ACC112 (cell line): ENCODE data around the gene PECR.

ENCODE experiments used
- H2AFZ ChIP-seq: fragments of 200-600 bp; sonication (generic); one replicate; pipeline ENCODE4 v1.6.0; 2017; ENCODE audit warnings: antibody characterized with exemption, low read length; ENCODE audit not compliant: unreplicated experiment
- H3K27ac ChIP-seq: fragments of 200-600 bp; sonication (generic); 2 replicates; pipeline ENCODE4 v1.5.1; 2014; ENCODE audit warnings: low read depth, mild to moderate bottlenecking, antibody characterized with exemption, low read length, moderate library complexity
- H3K27me3 ChIP-seq: fragments of 200-600 bp; sonication (generic); 2 replicates; pipeline ENCODE4 v1.6.1; 2014; ENCODE audit warnings: mild to moderate bottlenecking, antibody characterized with exemption, low read length, moderate library complexity, mixed read lengths; ENCODE audit not compliant: insufficient read depth
- H3K36me3 ChIP-seq: fragments of 200-600 bp; sonication (generic); 2 replicates; pipeline ENCODE4 v1.6.1; 2016; ENCODE audit warnings: mild to moderate bottlenecking, antibody characterized with exemption, low read length, moderate library complexity, mixed read lengths; ENCODE audit not compliant: insufficient read depth
- H3K4me1 ChIP-seq: fragments of 200-600 bp; sonication (generic); one replicate; pipeline ENCODE4 v1.6.1; 2016; ENCODE audit warnings: low read length, mixed read lengths; ENCODE audit not compliant: insufficient read depth, unreplicated experiment, control insufficient read depth
- H3K4me3 ChIP-seq: fragments of 200-600 bp; sonication (generic); 2 replicates; pipeline ENCODE4 v1.5.1; 2014; ENCODE audit warnings: mild to moderate bottlenecking, low read depth, low read length
- H3K79me2 ChIP-seq: fragments of 200-600 bp; sonication (generic); one replicate; pipeline ENCODE4 v1.6.0; 2016; ENCODE audit warnings: low read length; ENCODE audit not compliant: control insufficient read depth, unreplicated experiment, insufficient read depth

Gene PECR

DNA sequence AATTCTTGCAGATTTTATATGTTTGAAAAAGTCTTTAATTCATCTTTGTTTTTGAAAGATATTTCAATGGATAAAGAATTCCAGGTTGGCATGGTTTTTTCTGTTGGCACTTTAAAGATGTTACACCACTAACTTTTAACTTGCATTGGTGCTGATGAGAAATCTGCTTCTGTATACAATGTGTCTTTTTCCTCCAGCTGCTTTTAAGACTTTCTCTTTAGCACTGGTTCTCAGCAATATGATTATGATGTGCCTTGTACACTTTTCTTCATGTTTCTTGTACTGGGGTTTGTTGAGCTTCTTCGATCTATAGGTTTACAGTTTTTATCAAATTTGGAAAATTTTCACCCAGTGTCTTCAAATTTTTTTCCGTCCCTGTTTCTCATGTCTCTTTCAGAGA lies 29.2 kb downstream of the PECR start:
- H3K27ac ChIP-seq = no peak overlapping the region
- H3K36me3 ChIP-seq = no peaks in the 10 kb centered on the region
- no peaks in the 10 kb centered on the region for H3K79me2 ChIP-seq
- H3K27me3 ChIP-seq = no peaks in the 10 kb centered on the region
- H3K4me3 ChIP-seq = no peak overlapping the region
- H2AFZ ChIP-seq = no peak overlapping the region
- H3K4me1 ChIP-seq = no peaks in the 10 kb centered on the region

DNA sequence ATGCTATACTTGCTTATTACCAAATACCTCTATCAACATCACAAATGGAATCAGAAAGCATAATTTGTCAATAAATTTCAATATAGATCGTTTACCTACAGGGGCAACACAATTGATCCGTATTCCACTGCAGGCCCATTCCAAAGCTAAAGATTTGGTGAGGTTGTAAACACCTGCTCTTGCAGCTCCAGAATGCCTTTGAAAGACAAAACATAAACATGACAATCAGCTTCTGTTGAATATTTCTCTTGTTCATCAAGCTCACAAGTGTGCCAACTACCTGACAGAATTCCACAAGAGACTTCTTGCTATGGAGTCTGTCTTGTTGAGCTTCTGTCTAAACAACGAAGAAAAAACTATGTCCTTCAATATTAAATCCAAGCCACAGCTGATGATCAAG lies 30.3 kb downstream of the PECR start:
- no peak overlapping the region for H2AFZ ChIP-seq
- H3K4me3 ChIP-seq = no peak overlapping the region
- H3K79me2 ChIP-seq = no peaks in the 10 kb centered on the region
- H3K36me3 ChIP-seq = no peaks in the 10 kb centered on the region
- no peaks in the 10 kb centered on the region for H3K27me3 ChIP-seq
- H3K27ac ChIP-seq = no peak overlapping the region
- no peaks in the 10 kb centered on the region for H3K4me1 ChIP-seq

DNA sequence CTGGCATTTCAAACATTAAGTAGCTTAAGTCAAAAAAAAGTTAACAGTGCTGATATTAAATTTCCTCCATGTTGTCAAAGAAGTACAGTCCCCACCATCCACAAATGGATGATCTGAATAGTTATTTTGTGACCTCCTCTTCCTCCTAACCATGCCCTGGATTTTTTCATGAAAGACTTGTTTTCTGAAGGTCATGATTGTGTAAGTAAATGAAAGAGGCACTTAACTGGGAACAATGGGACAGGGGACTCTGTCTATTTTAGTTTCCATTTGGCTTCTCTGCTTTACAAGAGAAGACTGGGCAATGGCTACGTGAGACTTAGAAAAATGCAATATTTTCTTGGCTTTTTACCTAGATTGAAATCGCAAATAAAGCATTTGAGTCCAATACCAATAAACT lies 32.2 kb downstream of the PECR start:
- no peak overlapping the region for H3K27ac ChIP-seq
- H3K27me3 ChIP-seq = no peaks in the 10 kb centered on the region
- H3K4me1 ChIP-seq = no peaks in the 10 kb centered on the region
- no peak overlapping the region for H2AFZ ChIP-seq
- H3K4me3 ChIP-seq = no peak overlapping the region
- no peaks in the 10 kb centered on the region for H3K79me2 ChIP-seq
- no peaks in the 10 kb centered on the region for H3K36me3 ChIP-seq

DNA sequence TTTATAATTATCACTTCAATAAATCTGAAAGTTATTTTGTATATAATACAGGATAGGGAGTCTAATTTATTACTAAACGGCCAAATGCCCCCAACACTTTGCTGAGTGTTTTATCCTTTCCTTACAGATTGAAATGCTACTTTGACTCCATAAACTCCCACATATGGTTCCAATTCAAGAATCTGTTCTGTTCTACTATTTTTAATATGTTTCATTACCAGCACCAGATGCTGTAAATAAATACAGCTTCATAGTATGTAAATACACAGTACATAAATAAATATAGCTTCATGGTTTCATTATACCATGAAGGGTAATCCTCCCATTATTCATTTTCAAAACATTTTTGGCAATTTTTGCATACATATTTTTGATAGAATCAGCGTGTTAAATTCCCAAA lies 34.2 kb downstream of the PECR start:
- Histone ChIP-seq H2AFZ (no peak overlapping the region), H3K4me3 (no peak overlapping the region), H3K27me3 (no peaks in the 10 kb centered on the region), H3K36me3 (no peaks in the 10 kb centered on the region), H3K4me1 (no peaks in the 10 kb centered on the region), H3K27ac (no peak overlapping the region), H3K79me2 (no peaks in the 10 kb centered on the region)

DNA sequence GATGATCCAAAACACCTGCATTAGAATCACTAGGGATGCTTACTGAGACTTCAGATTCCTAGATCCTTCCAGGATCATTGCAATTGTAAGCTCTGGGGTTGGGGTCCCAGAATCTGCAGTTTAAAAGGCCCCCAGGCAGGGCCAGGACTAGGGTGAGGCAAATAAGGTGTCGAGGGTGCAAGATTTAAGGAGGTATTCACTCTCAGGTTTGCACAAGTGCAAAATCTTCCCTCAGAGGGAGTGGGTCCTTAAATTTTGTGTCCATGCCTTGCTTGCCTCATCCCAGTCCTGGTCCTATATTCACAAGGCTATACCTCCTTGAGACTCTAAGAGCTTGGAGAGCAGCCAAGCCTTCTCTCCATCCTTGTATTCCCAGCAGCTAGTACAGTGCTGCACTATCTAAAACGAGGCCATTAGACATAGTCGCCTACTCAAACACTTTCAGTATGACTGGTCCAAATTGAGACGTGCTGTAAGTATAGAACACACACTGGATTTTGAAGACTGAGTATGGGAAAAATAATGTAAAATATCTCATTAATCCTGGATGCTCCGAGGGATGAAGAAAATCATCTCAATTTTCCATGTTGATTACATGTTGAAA lies 36.6 kb downstream of the PECR start:
- Histone ChIP-seq H3K27ac (no peak overlapping the region), H3K79me2 (no peaks in the 10 kb centered on the region), H3K36me3 (peaks cover 4% of the 10 kb centered on the region; the same call in 1 of the 2 replicates), H2AFZ (no peak overlapping the region), H3K4me1 (no peaks in the 10 kb centered on the region), H3K27me3 (no peaks in the 10 kb centered on the region), H3K4me3 (no peak overlapping the region)

DNA sequence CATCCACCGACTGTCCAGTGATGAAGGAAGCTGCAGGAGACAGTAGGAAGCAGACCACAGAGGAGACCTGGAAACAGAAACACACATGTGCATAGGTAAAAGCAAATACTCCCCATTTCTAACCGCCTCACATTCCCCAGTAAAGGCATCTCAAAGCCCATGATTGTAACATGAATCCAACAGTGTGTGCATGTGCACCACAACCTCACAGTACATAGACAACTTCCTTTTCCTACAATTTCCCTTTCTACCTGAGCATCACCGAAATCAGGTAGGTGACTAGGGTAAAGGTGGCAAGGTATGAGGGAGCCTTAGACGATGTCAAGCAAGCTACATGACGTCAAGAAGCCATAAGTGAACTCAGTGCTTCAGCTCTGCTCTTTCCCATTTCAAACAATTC lies 37.7 kb downstream of the PECR start:
- Histone ChIP-seq H3K4me3 (no peak overlapping the region), H3K4me1 (no peaks in the 10 kb centered on the region), H3K79me2 (no peaks in the 10 kb centered on the region), H3K27me3 (no peaks in the 10 kb centered on the region), H3K27ac (no peak overlapping the region), H3K36me3 (peaks cover 4% of the 10 kb centered on the region; the same call in 1 of the 2 replicates), H2AFZ (no peak overlapping the region)

DNA sequence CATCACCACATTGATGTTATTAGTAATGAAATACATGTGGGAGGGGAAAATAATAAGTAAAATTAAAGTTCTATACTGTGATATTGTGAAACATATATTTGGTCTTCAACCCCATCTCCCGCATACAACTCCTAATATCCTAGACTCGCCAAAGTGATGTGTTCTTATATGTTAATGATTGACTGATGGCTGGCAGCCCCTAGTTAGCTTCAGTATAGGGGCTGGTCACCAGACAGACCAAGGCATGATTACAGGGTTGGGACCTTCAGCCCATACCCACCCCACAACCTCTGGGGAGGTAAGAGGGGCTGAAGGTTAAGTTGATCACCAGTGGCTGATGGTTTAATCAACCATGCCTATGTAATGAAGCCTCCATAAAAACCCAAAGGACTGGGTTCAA lies 40.2 kb downstream of the PECR start:
- Histone ChIP-seq H3K79me2 (no peaks in the 10 kb centered on the region), H3K4me3 (no peak overlapping the region), H3K27ac (no peak overlapping the region), H3K36me3 (peaks cover 4% of the 10 kb centered on the region; the same call in 1 of the 2 replicates), H2AFZ (no peak overlapping the region), H3K4me1 (no peaks in the 10 kb centered on the region), H3K27me3 (no peaks in the 10 kb centered on the region)

DNA sequence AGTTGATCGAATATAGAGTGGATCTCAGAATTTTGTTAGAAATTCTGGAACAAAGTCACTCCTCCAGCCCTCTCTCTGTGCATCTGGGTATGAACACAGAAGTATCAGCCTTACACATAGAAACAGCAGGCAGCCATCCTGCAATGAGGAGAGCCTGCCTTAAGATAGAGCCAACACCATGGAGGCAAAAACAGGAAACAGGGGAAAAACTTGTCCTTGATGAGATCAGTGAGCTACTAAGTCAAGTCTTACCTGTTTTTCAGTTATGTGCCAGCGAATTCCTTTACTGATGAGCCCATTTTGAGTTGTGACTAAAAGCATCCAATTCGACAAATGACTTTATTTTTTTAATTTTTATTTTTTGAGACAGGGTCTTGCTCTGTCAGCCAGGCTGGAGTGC lies 41.7 kb downstream of the PECR start:
- H3K4me3 ChIP-seq = no peak overlapping the region
- H3K4me1 ChIP-seq = no peaks in the 10 kb centered on the region
- no peak overlapping the region for H2AFZ ChIP-seq
- peaks cover 4% of the 10 kb centered on the region; the same call in 1 of the 2 replicates for H3K36me3 ChIP-seq
- H3K79me2 ChIP-seq = no peaks in the 10 kb centered on the region
- H3K27me3 ChIP-seq = no peaks in the 10 kb centered on the region
- no peak overlapping the region for H3K27ac ChIP-seq

DNA sequence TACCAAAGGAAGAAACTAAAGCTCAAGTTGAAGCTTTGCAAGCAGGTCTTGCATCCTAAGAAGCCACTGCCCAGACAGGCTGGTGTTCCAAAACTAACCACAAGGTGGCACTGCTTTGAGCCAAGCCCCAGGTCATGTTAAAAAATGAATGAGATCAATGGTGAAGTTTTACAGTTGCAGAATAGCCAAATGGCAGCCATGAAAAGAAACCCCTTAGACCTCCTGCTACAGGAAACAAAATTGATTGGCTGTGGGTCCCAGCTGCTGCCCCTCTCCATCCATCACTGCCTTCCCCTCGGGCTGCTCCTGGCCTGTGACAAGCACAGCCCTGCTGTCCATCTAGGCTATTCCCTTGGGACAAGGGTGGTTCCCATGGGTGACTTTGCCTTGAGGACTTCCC lies 47.5 kb downstream of the PECR start:
- no peaks in the 10 kb centered on the region for H3K79me2 ChIP-seq
- H3K27me3 ChIP-seq = no peaks in the 10 kb centered on the region
- H2AFZ ChIP-seq = no peak overlapping the region
- peaks cover 13% of the 10 kb centered on the region for H3K4me1 ChIP-seq
- H3K4me3 ChIP-seq = no peak overlapping the region
- no peaks in the 10 kb centered on the region for H3K36me3 ChIP-seq
- no peak overlapping the region for H3K27ac ChIP-seq

DNA sequence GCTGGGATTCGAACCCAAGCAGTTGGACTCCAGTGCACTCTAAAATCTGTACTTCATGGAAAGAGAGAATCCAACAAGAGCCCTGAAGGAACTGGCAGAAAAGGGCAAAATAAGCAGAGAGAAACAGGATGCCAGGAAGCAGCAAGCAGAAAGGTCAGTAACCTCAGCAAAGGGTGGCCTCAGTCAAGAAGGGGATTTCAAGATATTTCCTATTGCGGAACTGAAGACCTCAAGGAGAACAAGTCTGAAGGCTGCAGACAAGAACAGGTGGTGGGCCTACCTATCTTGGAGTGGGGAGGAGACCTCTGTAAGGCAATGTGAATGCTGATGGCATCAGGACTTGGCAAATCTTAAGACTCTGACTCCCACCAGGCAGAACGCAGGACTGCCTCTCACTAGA lies 48.2 kb downstream of the PECR start:
- Histone ChIP-seq H3K27ac (no peak overlapping the region), H3K4me1 (peaks cover 13% of the 10 kb centered on the region), H3K36me3 (no peaks in the 10 kb centered on the region), H3K4me3 (no peak overlapping the region), H2AFZ (no peak overlapping the region), H3K27me3 (no peaks in the 10 kb centered on the region), H3K79me2 (no peaks in the 10 kb centered on the region)

DNA sequence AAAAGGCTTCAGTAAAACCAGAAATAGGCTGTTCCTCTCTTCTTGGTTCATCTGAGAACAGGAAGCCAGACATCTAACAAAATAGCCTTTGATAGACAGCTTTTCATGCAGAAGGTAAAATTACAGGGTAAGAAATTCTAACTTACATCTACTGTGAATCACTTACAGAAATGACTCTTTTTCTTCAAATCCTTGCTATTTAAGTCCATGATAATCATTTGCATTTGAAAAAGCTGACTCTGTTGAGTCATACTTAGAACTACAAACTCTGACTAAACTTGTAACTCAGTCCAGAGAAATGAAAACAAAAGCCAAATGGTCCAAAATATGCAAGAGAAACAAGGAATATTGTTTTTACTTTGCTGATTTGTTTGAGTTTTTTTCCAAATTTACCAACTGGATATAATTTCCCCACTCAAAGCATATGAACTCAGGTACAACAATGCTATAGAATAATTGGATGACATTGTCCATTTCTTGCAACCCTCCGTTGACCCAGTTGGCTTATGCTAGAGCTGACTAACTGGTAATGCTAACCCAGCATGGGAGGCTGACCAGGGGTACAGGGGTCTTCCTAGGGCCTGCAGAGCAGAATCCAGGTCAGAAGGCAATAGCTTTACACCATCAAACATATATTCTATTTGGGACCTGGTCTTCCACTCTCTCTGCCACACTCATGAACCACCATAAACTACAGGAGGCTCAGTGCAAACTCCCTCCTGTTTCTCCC lies 49.5 kb downstream of the PECR start:
- Histone ChIP-seq H3K79me2 (no peaks in the 10 kb centered on the region), H3K27ac (peak overlapping the region; percentile 54), H3K4me1 (peaks cover 13% of the 10 kb centered on the region), H2AFZ (peak overlapping the region; percentile 16), H3K4me3 (no peak overlapping the region), H3K27me3 (no peaks in the 10 kb centered on the region), H3K36me3 (no peaks in the 10 kb centered on the region)
